Osteoblast (primary cell): ENCODE data around the gene ELMO1. TPM values are rescaled to one million over a fixed set of nuclear protein-coding genes. Genes with fewer than 3 reads are reported as not detected.

Experiments used
- DNase-seq: peaks from one replicate; pipeline ENCODE4 v3.0.0; 2011; ENCODE audit warnings: low spot score, mixed read lengths; ENCODE audit not compliant: insufficient read length; ENCODE audit errors: missing footprints
- H2AFZ ChIP-seq: 2 replicates; pipeline ENCODE4 v1.6.0; 2011; ENCODE audit warnings: mild to moderate bottlenecking, low read length
- H3K27ac ChIP-seq: 2 replicates; pipeline ENCODE4 v1.5.1; 2011; ENCODE audit warnings: mild to moderate bottlenecking, low read depth, low read length, moderate library complexity
- H3K27me3 ChIP-seq: 2 replicates; pipeline ENCODE4 v1.6.0; 2012; ENCODE audit warnings: mild to moderate bottlenecking, control low read depth, inconsistent platforms, low read length, moderate library complexity; ENCODE audit not compliant: insufficient read depth
- H3K36me3 ChIP-seq: 2 replicates; pipeline ENCODE4 v1.5.1; 2011; ENCODE audit warnings: mild to moderate bottlenecking, low read length, control low read depth, moderate library complexity; ENCODE audit not compliant: insufficient read depth
- H3K4me1 ChIP-seq: 2 replicates; pipeline ENCODE4 v1.5.1; 2011; ENCODE audit warnings: mild to moderate bottlenecking, low read length, control low read depth, moderate library complexity; ENCODE audit not compliant: insufficient read depth
- H3K4me2 ChIP-seq: 2 replicates; pipeline ENCODE4 v1.6.0; 2011; ENCODE audit warnings: mild to moderate bottlenecking, low read length; ENCODE audit not compliant: insufficient read depth
- H3K4me3 ChIP-seq: fragments of 200-600 bp; sonication (generic); 3 replicates; pipeline ENCODE4 v1.5.1; 2012; ENCODE audit warnings: mild to moderate bottlenecking, low read length, inconsistent platforms; ENCODE audit not compliant: insufficient read depth
- H3K79me2 ChIP-seq: 2 replicates; pipeline ENCODE4 v1.6.0; 2012; ENCODE audit warnings: mild to moderate bottlenecking, low read length, control low read depth, inconsistent platforms; ENCODE audit not compliant: insufficient read depth
- H3K9me3 ChIP-seq: 2 replicates; pipeline ENCODE4 v1.5.1; 2011; ENCODE audit warnings: low read depth, low read length, control low read depth
- H4K20me1 ChIP-seq: 2 replicates; pipeline ENCODE4 v1.6.0; 2012; ENCODE audit warnings: mild to moderate bottlenecking, low read length, control low read depth; ENCODE audit not compliant: insufficient read depth
- total RNA-seq: library from RNA; depleted of rRNA; stranded (reverse); fragments of >200 nt; gene quantifications from 2 replicates; pipeline ENCODE4 v1.2.3, GENCODE V29; 2012
- TF ChIP-seq, protein P1 (sequence below): IDR thresholded peaks from 2 replicates; pipeline ENCODE4 v1.5.1; 2011; ENCODE audit warnings: mild to moderate bottlenecking, low read depth, low read length, moderate library complexity; ENCODE audit errors: extremely low read depth

Gene ELMO1
- total RNA-seq, 1 donor = 2.2 TPM

DNA sequence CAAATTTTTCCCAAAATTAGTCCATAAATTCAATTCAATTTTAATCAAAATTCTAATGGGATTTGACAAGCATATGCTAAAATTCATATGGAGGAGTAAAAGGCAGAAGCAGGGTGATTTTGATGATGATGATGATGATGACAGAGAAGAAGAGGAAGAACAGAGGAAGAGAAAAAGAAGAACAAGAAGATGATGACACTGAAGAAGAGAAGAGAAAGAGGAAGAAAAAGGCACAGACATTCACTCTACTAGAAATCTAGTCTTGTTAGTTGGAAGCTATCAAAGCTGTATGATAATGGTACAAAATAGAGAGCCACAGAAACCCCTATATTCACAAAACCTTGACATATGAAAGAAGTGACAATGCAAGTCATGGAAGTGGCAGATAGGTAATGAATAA lies 157.9 kb downstream of the ELMO1 start:
- no peaks in the 10 kb centered on the region for H3K9me3 ChIP-seq
- no peak overlapping the region for H2AFZ ChIP-seq
- no peak overlapping the region for H3K4me2 ChIP-seq
- no peaks in the 10 kb centered on the region for H3K79me2 ChIP-seq
- no peaks in the 10 kb centered on the region for H4K20me1 ChIP-seq
- no peak for DNase-seq
- H3K4me1 ChIP-seq = no peaks in the 10 kb centered on the region
- no peak overlapping the region for H3K27ac ChIP-seq
- H3K4me3 ChIP-seq = no peak overlapping the region
- H3K27me3 ChIP-seq = no peaks in the 10 kb centered on the region
- TF ChIP-seq, protein P1, sequence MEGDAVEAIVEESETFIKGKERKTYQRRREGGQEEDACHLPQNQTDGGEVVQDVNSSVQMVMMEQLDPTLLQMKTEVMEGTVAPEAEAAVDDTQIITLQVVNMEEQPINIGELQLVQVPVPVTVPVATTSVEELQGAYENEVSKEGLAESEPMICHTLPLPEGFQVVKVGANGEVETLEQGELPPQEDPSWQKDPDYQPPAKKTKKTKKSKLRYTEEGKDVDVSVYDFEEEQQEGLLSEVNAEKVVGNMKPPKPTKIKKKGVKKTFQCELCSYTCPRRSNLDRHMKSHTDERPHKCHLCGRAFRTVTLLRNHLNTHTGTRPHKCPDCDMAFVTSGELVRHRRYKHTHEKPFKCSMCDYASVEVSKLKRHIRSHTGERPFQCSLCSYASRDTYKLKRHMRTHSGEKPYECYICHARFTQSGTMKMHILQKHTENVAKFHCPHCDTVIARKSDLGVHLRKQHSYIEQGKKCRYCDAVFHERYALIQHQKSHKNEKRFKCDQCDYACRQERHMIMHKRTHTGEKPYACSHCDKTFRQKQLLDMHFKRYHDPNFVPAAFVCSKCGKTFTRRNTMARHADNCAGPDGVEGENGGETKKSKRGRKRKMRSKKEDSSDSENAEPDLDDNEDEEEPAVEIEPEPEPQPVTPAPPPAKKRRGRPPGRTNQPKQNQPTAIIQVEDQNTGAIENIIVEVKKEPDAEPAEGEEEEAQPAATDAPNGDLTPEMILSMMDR = no peak
- H3K36me3 ChIP-seq = no peaks in the 10 kb centered on the region

DNA sequence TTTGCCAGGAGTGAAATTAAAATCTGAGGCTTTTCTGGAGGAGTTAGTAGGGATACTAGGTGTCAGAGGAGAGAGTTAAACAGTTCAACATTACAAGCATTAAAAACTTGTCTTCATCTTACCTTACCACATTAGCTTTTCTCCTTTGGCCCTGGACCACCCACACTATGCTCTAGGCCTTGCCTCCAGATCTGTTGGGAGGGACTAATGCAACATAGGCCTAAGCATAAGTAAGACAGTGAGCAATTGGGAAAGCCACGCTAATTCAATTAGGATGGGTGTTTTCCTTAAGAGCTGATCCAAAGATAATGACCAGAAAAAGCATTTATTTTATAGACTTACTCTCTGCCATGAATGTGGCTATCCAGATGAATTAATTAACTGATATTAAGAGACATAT lies 158.9 kb downstream of the ELMO1 start:
- no peak overlapping the region for H3K4me3 ChIP-seq
- no peaks in the 10 kb centered on the region for H3K4me1 ChIP-seq
- no peak overlapping the region for H3K4me2 ChIP-seq
- no peaks in the 10 kb centered on the region for H3K27me3 ChIP-seq
- TF ChIP-seq, protein P1 = no peak
- no peaks in the 10 kb centered on the region for H3K36me3 ChIP-seq
- no peaks in the 10 kb centered on the region for H3K9me3 ChIP-seq
- no peaks in the 10 kb centered on the region for H3K79me2 ChIP-seq
- DNase-seq = no peak
- H4K20me1 ChIP-seq = no peaks in the 10 kb centered on the region
- no peak overlapping the region for H3K27ac ChIP-seq
- no peak overlapping the region for H2AFZ ChIP-seq

DNA sequence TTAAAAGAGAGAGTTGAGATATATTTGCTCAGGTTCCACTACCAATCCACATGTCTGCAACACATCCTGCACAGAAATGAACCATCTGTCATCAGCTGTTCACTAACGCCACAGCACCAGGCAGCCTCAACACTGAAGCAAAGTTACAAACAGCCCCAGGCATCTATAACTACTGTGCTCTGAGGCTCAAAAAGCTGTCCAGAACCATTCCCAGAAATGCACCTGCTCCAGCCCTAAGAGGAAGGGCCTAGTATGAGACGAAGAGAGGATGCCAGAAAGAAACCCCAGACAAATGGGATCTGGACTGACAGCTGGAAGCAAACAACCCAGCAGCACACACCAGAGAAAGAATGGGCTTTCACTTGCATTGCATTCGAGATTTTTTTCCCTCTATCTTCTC lies 159.3 kb downstream of the ELMO1 start:
- no peak for DNase-seq

DNA sequence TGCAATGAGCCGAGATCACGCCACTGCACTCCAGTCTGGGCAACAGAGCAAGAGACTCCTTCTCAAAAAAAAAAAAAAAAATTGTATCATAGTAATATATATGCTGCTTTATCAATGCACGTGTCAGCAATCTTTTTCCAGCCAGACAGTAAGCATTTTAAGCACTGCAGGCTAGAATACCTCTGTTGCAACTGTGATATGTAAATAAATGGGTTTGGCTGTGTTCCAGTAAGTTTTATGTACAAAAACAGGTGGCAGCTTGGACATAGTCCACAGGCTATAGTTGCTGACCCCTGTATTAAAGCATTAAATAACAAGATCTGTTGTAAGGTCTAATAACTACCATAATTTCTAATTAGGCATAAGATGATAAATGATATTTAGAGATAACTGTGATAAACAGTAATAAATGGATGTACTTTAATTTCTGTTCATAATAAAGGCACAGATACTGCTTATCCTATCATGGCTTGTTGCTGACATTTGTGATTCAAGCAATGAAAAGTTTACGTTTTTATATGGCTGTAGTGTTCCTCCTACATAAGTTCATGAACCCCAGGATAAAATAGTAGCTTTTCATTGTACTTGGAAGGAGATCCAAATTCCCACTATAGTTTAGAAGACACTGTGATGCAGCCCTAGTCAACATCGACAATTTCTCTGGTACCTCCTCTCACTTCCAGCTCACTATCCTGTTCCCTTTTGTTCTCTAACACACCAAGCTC lies 161.4 kb downstream of the ELMO1 start:
- no peak overlapping the region for H3K27ac ChIP-seq
- H3K4me3 ChIP-seq = no peak overlapping the region
- H3K36me3 ChIP-seq = no peaks in the 10 kb centered on the region
- H3K79me2 ChIP-seq = no peaks in the 10 kb centered on the region
- no peaks in the 10 kb centered on the region for H3K4me1 ChIP-seq
- DNase-seq = no peak
- no peak overlapping the region for H2AFZ ChIP-seq
- H3K27me3 ChIP-seq = no peaks in the 10 kb centered on the region
- H3K9me3 ChIP-seq = no peaks in the 10 kb centered on the region
- no peaks in the 10 kb centered on the region for H4K20me1 ChIP-seq
- no peak overlapping the region for H3K4me2 ChIP-seq
- TF ChIP-seq, protein P1 = no peak

More for the DNA sequence above, 159.3 kb downstream of the ELMO1 start:
- Histone ChIP-seq H3K27ac (no peak overlapping the region), H3K4me3 (no peak overlapping the region), H2AFZ (no peak overlapping the region), H3K9me3 (no peaks in the 10 kb centered on the region), H3K36me3 (no peaks in the 10 kb centered on the region), H3K79me2 (no peaks in the 10 kb centered on the region), H3K27me3 (no peaks in the 10 kb centered on the region), H3K4me1 (no peaks in the 10 kb centered on the region), H4K20me1 (no peaks in the 10 kb centered on the region), H3K4me2 (no peak overlapping the region)
- TF ChIP-seq, protein P1 = no peak
